ENCODE measurements around the gene QPCT.
"Not testable (repeated sequence)": the region's sequence is repeated elsewhere in the genome, so short reads cannot be mapped to it uniquely, and the experiment has no call there.

QPCT gene

DNA sequence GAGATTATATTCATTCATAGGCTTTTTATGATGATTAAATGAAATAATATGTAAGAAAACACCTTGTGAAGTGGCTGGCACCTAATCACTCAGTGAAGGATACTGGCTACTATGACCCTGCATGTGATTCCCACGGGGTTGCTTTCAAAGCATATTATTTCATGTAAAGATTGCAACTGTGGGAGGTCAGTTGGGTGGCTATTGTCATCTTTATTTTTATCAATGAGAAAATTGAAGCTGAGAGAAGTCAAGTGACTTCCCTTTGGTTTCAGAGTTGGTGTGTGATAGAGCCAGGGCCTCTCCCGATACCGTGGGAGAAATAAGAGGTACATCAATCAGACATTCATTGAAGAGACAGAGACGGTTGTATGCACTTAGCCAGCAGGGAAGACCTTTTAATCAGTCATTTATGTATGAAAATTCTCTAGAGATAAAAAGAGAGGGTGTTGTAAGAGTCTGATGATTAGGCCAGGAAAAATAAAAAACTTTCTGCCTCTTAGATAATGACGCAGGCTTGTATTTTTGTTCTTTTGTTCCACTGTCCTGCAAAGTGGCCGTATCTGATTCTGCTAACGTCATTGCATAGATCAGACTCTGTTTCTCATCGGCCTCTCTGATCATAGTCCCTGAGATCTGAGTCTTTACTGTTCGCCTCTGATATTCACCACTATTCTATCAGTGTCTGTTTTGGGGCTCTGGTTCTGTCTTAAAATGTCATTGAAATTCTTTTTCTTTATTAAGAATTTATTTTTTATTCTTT lies 50.5 kb downstream of the QPCT start:
- no peak for DNase-seq

GRCh38 chr2:37396890-37397565 lies 52.6 kb downstream of the QPCT start:
- DNase-seq: no peak

GRCh38 chr2:37398990-37399389 lies 54.6 kb downstream of the QPCT start:
- no peak for DNase-seq

- no peak for DNase-seq
Observed at GRCh38 chr2:37400041-37400440, 55.6 kb downstream of the QPCT start.

- DNase-seq: no peak
Observed at GRCh38 chr2:37402636-37403035, 58.2 kb downstream of the QPCT start.

GRCh38 chr2:37405781-37406180 lies 61.4 kb downstream of the QPCT start:
- DNase-seq: no peak

- no peak for DNase-seq
Observed at GRCh38 chr2:37412231-37412630, 67.8 kb downstream of the QPCT start.

GRCh38 chr2:37413911-37414469 lies 69.6 kb downstream of the QPCT start:
- DNase-seq: not testable (repeated sequence)

DNA sequence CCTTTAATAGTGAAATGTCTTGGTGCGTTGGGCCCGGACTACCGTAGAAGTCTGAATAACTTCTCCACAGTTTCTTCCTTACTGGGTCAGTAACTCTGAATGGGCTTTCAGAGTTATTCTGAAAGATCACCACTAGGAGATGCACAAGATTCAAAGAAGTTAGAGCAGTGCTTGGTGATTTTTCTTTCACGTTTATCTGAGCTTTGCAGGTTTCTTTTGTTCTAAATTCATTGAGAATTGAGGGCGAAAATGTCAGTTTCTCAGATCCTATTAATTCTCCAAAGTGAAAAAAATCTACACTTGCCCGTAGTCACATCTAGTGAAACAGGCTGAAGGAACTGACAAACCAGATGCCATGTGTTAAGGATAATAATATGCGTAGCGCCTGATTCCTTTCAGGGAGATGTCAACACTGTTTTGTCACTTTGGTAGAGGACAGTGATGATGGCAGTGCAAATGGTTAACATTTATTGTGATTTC lies 70.1 kb downstream of the QPCT start:
- peak in 3 of 6 experiments; percentile 23 to 61 (median 54) for DNase-seq

- no peak for DNase-seq
Observed at GRCh38 chr2:37415128-37415820, 70.8 kb downstream of the QPCT start.

DNA sequence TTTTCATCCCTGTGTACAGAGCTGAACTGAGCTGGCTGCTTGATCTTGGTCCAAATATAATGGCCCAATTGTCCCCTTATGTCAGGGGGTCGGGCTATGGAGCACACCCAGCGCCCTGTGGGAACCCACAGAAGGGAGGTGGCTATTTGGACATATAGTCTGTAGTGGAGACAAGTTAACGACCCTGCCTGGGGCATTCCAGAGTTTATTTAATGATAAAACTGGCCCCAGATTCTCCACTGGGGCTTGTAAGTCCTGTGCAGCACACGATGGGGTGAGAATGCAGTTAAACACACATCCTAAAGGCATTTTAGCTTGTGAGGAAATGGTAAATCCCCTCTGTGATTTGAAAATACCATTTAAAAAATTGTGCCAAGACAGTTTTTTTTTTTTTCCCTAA lies 72.9 kb downstream of the QPCT start:
- no peak for DNase-seq

DNA sequence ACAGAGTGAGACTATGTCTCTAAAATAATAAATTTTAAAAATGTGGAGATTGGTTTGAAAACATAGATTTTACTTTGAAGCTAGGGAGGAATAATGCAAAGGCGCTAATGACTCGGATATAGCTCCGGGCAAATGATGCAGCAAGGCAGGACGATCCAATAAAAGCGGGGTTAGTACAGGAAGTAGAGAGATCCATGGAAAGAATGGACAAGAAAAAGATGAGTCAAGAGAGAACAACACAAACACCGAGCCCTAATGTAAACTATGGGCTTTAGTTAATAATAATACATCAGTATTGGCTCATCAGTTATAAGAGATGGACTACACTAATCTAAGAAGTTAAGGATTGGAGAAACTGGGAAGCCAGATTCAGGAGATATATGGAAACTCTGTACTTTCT lies 74.5 kb downstream of the QPCT start:
- no peak for DNase-seq

DNA sequence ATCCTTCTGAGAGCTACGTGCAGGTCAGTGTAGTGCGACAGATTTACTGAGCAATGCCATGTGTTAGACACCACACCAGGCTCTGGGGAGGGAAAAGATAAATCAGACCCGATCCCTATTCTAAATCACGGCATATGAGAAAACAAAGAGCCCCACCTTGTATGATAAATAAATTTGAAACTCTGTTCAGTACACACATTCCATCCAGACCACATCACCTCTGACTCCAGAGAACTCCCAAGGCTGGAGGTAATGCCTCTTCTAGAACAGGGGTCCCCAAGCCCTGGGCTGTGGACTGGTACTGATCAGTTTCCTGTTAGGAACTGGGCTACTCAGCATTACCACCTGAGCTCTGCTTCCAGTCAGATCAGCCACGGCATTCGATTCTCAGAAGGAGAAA lies 77.3 kb downstream of the QPCT start:
- no peak for DNase-seq

GRCh38 chr2:37422816-37423215 lies 78.4 kb downstream of the QPCT start:
- DNase-seq: no peak
